HG03139 (cell line): ENCODE data around the gene CUX1.

Experiments
- ATAC-seq: cut with Tn5 transposase; IDR thresholded peaks from one replicate; pipeline ENCODE4 v1.9.1; 2021; ENCODE audit not compliant: unreplicated experiment

CUX1 gene

DNA sequence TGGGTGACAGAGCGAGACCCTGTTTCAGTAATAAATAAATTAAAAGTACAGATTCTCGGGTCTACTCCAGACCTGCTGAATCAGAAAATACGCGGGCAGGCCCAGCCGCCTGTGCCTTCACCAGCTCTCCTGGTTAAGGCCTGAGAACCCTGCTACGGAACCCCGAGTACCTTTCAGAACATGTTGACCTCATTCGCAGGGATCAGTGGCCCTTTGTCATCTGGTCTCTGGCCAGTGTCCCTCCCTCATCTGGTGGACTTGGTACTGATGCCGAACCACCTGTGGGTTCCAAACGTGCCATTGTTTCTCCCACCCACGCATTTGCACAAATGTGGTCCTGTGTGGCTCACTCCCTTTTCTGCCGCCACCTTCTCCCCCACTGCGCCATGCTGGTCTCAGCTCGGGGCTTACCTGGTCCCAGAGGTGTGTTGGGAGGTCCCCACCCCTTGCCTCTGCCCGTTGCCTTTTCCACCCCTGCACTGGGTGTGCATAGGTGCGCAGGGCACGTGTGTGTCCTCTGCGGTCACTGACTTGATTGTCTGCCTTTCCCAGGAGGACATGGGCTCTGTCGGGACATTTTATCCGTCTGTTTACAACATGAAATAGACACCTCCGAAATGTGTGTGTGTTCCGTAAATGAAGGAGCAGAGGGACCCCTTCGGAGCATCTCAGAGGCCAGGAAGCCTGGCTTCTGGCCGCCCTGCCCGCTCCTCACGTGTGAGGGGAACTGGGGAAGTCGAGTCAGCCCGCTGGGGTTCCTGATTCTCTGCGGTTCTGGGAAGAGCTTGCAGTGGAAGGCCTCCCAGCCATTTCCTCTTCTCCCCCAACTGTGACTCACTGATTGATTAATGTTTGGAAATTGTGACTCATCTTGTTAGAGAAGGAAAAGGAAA, 135.2 kb downstream of the CUX1 start:
- ATAC-seq: no peak

GRCh38 chr7:101953248-101953819, 135.9 kb downstream of the CUX1 start:
- ATAC-seq: no peak

DNA sequence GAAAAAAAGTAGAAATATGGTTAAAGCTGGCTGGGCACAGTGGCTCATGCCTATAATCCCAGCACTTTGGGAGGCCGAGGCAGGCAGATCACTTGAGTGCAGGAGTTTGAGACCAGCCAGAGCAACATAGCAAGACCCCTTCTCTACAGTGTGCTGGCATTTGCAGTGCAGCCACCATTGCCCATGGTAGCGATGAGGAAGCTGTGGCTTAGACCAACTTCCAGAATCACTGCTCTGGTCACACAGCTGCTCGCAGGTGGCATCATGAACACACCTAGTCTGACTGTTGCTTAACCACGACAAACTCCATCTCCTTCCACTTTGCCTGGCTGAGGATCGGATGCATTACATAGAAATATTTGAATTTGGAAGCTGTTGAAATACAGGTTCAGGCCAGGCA, 137.1 kb downstream of the CUX1 start:
- ATAC-seq: no peak

GRCh38 chr7:101956130-101956529, 138.7 kb downstream of the CUX1 start:
- no peak for ATAC-seq

- ATAC-seq: no peak
Measured at GRCh38 chr7:101957744-101958525, 140.5 kb downstream of the CUX1 start.

- no peak for ATAC-seq
Measured at GRCh38 chr7:101959342-101959741, 141.9 kb downstream of the CUX1 start.

DNA sequence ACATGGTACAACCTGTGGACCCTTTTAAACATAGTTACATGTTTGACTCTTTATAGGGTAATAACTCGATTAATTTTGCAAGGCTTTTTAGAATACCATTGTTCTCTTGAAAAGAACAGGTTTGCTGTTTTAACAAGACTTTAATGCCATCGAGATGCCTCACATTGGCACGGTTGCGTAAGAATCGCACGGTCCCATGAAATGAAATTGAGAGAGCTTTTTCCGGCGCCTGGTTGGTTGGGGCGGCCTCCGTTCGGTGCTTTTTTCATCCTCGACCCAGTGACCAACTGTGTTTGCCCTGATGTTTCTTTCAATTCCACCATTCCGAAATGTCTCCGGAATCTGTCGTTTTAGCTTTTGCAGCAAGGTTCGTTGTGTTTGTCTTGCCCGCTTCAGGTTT, 142.4 kb downstream of the CUX1 start:
- ATAC-seq: no peak

GRCh38 chr7:101960323-101960722, 142.9 kb downstream of the CUX1 start:
- ATAC-seq: no peak

DNA sequence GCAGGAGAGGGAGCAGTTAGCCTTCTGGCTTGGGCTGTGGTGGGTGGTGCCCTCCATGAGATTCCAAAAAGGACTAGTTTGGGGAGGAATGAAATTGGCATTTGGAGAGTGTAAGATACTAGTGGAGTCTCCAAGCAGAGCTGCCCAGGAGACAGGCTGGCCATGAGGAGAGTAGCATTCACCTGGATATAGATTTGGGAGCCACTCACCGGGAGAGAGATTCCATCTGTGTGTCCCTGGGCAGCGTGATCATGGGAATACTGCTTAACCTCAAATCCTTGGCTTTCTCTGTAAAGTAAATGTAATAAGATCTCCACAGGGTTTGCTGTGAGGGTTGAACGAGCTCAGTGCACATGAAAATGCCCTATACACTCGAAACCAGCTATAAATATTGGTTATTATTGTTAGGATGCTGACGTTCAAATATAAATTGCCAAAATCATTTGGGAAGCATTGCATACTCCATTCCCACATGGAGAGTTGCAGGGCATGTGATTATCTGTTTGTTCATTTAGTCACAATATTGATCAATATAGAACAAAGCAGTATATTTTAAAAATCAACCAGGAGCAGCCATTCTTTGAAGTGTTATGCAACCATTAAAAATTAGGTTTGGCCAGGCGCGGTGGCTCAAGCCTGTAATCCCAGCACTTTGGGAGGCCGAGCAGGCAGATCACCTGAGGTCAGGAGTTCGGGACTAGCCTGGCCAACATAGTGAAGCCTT, 143.7 kb downstream of the CUX1 start:
- no peak for ATAC-seq

DNA sequence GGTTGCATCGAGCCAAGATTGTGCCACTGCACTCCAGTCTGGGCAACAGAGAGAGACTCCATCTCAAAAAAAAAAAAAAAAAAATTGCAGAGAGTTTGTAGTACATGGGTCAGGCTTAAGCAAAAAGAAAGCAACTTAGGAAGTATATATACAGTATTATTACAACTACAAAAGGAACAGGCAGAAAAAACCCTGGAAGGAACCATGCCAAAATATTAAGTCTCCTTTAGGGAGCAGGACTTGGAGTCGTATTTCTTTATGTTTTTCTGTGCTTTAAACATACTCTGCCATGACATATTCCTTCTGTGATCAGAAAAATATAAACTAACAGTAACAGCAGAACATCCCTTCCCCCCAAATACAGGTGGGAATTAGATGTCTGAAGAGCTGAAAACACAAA, 144.4 kb downstream of the CUX1 start:
- no peak for ATAC-seq

DNA sequence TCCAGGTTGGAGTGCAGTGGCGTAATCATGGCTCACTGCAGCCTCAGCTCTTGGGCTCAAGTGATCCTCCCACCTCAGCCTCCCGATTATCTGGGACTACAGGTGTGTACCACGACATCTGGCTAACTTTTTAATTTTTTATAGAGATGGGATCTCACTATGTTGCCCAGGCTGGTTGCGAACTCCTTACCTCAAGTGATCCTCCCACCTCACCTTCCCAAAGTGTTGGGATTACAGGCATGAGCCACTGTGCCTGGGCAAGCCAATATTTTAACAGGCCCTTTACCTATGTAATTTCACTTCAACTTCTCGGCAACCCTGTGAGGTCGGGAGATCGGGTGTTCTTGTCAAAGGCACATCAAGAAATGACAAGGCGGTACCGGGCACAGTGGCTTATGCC, 146.3 kb downstream of the CUX1 start:
- ATAC-seq: no peak

- no peak for ATAC-seq
Measured at GRCh38 chr7:101964680-101965452, 147.4 kb downstream of the CUX1 start.

GRCh38 chr7:101968720-101969466, 151.5 kb downstream of the CUX1 start:
- ATAC-seq: no peak

DNA sequence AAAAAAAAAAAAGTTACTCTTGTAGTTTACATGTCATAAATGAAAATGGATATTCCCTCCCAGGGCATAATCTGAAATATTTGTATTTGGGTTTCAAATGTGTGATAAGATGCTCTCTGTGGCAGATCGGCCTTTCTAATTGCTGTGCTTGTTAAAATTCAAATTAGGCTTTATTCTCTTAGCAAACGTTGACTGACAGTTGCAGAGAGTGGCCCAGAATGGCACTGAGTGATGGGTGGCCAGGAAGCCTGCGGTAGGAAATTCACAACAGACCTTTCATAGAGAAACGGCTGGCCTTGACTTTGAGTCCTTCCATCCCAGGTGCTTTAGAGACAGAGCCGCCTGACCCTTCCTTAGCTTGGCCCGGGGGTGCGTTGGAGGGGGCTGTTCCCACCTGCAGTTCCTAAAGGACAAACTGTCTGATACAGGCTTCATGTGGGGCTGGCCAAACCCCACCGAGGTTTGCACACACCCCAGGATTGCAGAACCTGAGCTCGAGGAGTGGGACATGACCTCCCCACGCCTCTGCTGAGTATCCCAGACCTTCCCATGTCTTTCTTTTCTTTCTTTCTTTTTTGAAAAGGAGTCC, 152.7 kb downstream of the CUX1 start:
- no peak for ATAC-seq

DNA sequence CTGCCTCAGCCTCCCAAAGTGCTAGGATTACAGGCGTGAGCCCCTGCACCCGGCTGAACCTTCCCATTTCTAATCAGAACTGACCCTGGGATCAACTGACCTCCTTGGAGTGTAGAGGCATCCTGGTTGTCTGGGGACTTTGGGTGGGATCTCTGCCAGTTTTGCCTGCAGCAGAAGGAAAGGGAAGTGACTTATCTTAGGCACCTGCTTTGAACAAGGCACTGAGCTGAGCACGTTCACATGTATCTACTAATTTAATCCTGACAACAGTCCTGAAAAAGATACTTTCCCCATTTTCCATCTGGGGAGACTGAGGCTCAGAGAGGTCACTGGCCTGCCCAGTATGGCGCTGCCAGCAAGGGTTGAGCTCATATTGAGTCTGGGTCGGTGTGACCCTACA, 153.4 kb downstream of the CUX1 start:
- no peak for ATAC-seq

- no peak for ATAC-seq
Measured at GRCh38 chr7:101971457-101971856, 154.0 kb downstream of the CUX1 start.

GRCh38 chr7:101972627-101973026, 155.2 kb downstream of the CUX1 start:
- no peak for ATAC-seq

DNA sequence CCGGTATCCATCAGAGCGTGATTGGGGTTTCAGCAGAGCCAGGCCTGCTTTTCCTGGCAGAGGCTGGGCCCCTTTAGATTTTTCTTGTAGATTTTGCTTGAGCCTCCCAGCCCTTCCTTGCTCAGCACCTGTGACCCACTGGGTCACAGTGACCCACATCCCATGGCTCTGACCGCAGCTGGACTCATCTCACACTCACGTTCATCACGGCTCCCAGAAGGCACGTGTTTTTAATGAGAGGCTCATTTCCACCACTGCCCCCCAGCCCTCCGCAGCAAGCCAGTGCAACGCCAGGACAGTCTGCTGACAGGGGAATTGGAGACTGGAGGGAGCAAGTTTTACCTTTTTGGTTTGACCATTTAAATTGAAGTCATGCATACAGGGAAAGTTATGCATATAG, 155.7 kb downstream of the CUX1 start:
- no peak for ATAC-seq

DNA sequence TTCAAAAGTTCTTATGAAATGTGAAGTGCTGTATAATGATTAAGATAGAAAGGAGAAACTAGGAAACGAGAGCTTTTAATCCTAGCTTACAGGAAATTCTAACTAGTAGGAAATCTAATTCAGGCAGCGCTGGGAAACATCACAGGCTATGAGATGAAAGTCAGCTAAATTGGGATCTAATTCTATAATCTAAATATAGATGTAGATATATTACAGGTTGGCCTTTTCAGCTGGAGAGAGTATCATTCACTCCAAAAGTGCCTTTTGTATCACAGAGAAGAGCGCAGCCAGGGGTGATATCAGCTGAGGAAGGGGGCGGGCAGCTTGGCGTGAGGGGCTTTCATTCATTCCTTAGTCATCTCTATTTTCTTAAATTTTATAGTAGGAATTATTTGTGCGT, 157.0 kb downstream of the CUX1 start:
- no peak for ATAC-seq
